ENCODE data around the gene GCH1. TPM values are rescaled to one million over a fixed set of nuclear protein-coding genes. Genes with fewer than 3 reads are reported as not detected.

Gene GCH1
- total RNA-seq, 2 donors from 2014 or later = 2.8 to 16.1 TPM

- DNase-seq (ENCODE audit: low spot score) (no peak), ATAC-seq (ENCODE audit: insufficient number of reproducible peaks, low FRiP score, low read depth) (no peak)
- Histone ChIP-seq H3K4me1 (ENCODE audit: control insufficient read depth in 1 of 2, low read depth in 2 of 2) (no peaks in the 10 kb centered on the region), H3K36me3 (no peaks in the 10 kb centered on the region), H3K9me3 (no peaks in the 10 kb centered on the region), H3K27ac (no peak overlapping the region), H3K4me3 (no peak overlapping the region), H3K27me3 (replicated peaks; ENCODE audit: insufficient read depth) (no peaks in the 10 kb centered on the region)
- TF ChIP-seq CTCF (IDR thresholded peaks at IDR 0.05) = no peak
Observed at GRCh38 chr14:54852215-54852614, 50.4 kb downstream of the GCH1 start.

- H3K36me3 ChIP-seq = no peaks in the 10 kb centered on the region
- no peaks in the 10 kb centered on the region for H3K4me1 ChIP-seq (ENCODE audit: control insufficient read depth in 1 of 2, low read depth in 2 of 2)
- no peaks in the 10 kb centered on the region for H3K27me3 ChIP-seq (replicated peaks; ENCODE audit: insufficient read depth)
- no peak for TF ChIP-seq CTCF (IDR thresholded peaks at IDR 0.05)
- no peak overlapping the region for H3K27ac ChIP-seq
- no peak for DNase-seq (ENCODE audit: low spot score)
- no peaks in the 10 kb centered on the region for H3K9me3 ChIP-seq
- H3K4me3 ChIP-seq = no peak overlapping the region
- ATAC-seq (ENCODE audit: insufficient number of reproducible peaks, low FRiP score, low read depth) = no peak
Observed at GRCh38 chr14:54848910-54849309, 53.7 kb downstream of the GCH1 start.

- H3K27ac ChIP-seq = no peak overlapping the region
Observed at GRCh38 chr14:54845641-54846040, 57.0 kb downstream of the GCH1 start.

GRCh38 chr14:54844479-54844878 is 58.1 kb downstream of the GCH1 start:
- peaks cover 8 to 15% of the 10 kb centered on the region in 2 donors for H3K4me1 ChIP-seq (ENCODE audit: control insufficient read depth in 1 of 2, low read depth in 2 of 2)
- H3K36me3 ChIP-seq = no peaks in the 10 kb centered on the region
- DNase-seq (ENCODE audit: low spot score) = no peak
- ATAC-seq (ENCODE audit: insufficient number of reproducible peaks, low FRiP score, low read depth) = no peak
- H3K9me3 ChIP-seq = no peaks in the 10 kb centered on the region
- TF ChIP-seq CTCF (IDR thresholded peaks at IDR 0.05) = no peak
- H3K27me3 ChIP-seq (replicated peaks; ENCODE audit: insufficient read depth) = no peaks in the 10 kb centered on the region
- H3K27ac ChIP-seq = no peak overlapping the region
- H3K4me3 ChIP-seq = no peak overlapping the region

More at GRCh38 chr14:54845641-54846040, 57.0 kb downstream of the GCH1 start:
- ATAC-seq (ENCODE audit: insufficient number of reproducible peaks, low FRiP score, low read depth) (no peak), DNase-seq (ENCODE audit: low spot score) (no peak)
- H3K9me3 ChIP-seq = no peaks in the 10 kb centered on the region
- no peak overlapping the region for H3K4me3 ChIP-seq
- H3K27me3 ChIP-seq (replicated peaks; ENCODE audit: insufficient read depth) = no peaks in the 10 kb centered on the region
- no peak for TF ChIP-seq CTCF (IDR thresholded peaks at IDR 0.05)
- no peaks in the 10 kb centered on the region for H3K36me3 ChIP-seq
- H3K4me1 ChIP-seq (ENCODE audit: control insufficient read depth in 1 of 2, low read depth in 2 of 2) = peaks cover 4% of the 10 kb centered on the region in 2 donors

- peak overlapping the region in 1 of 2 donors; percentile 66 for H3K27ac ChIP-seq
- no peaks in the 10 kb centered on the region for H3K27me3 ChIP-seq (replicated peaks; ENCODE audit: insufficient read depth)
- DNase-seq (ENCODE audit: low spot score) (no peak), ATAC-seq (ENCODE audit: insufficient number of reproducible peaks, low FRiP score, low read depth) (no peak)
- H3K36me3 ChIP-seq = no peaks in the 10 kb centered on the region
- H3K4me3 ChIP-seq = no peak overlapping the region
- H3K4me1 ChIP-seq (ENCODE audit: control insufficient read depth in 1 of 2, low read depth in 2 of 2) = peaks cover 8 to 20% of the 10 kb centered on the region in 2 donors
- no peaks in the 10 kb centered on the region for H3K9me3 ChIP-seq
- no peak for TF ChIP-seq CTCF (IDR thresholded peaks at IDR 0.05)
Observed at GRCh38 chr14:54840798-54841197, 61.8 kb downstream of the GCH1 start.
